HG03139 (cell line): ENCODE results near the gene CCDC7.
"Not testable (repeated sequence)": the region's sequence is repeated elsewhere in the genome, so short reads cannot be mapped to it uniquely, and the experiment has no call there.

Source experiments
- ATAC-seq: cut with Tn5 transposase; IDR thresholded peaks from one replicate; pipeline ENCODE4 v1.9.1; 2021; ENCODE audit not compliant: unreplicated experiment

Gene CCDC7

DNA sequence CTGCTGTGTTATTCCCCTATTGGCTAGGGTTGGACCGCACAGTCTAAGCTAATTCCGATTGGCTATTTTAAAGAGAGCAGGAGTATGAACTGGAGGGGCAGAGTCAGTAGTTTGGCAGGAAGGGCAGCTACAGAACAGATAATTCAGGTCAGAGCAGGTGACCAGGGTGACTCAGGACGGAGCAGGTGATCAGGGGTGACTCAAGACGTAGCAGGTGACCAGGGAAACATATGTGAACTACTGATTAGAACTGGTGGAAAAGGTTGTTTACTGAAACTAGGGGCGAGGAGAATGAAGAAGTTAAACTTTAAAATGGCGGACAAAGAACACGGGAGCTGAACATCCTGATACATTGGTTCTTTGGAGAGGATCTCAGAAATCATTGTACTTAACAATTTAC lies 102.3 kb downstream of the CCDC7 start:
- no peak for ATAC-seq

DNA sequence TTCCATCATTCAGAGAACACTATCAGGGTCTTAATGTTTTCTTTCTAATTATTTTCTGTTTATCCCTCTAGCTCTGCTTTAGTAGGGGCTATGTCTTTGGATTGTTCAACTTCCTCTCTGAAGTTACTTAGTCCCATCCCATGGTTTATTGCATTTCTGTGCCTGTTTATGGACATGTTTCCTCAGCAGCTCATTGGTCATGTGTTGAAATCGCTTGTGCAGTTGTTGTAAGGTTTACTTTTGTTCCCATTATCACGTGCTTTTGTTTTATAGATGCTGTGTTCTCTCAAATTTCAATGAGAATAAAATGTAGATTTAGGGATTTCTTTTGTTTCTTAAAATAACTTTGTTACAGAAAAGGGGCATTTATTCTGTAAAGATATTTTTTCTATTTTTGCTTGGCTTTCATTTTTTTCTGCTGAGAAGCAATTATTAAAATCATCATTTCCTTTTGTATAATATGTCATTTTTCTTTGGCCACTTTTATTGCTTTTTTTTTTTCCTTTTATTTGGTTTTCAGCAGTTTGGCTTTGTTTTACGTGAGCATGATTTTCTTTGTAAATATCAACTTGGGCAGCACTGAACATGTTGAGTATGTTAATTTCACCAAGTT lies 110.9 kb downstream of the CCDC7 start:
- ATAC-seq, result no peak

- ATAC-seq, result not testable (repeated sequence)
These were observed 116.8 kb downstream of the CCDC7 start for GRCh38 chr10:32562695-32563094.

- ATAC-seq, result no peak
These were observed 131.5 kb downstream of the CCDC7 start for GRCh38 chr10:32577448-32577847.

DNA sequence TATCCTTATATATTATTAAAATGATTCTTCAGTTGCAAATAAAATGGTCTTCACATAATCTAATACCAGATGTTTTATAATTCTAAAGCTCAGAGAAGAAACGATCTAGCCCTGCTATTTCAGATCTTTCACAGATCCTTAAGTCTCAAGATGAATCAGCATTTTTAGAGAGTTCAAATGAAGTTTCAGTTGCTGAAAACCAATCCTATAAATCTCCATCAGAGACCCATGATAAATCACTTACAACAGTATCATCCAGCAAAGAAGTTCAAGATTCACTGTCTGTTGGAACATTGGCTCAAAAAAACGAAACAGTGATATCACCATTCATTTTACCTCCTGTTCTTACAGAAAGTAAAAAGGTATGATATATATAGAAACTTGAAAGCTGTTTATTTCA lies 137.0 kb downstream of the CCDC7 start:
- ATAC-seq, result no peak

- ATAC-seq, result not testable (repeated sequence)
These were observed 152.1 kb downstream of the CCDC7 start for GRCh38 chr10:32598022-32598421.

DNA sequence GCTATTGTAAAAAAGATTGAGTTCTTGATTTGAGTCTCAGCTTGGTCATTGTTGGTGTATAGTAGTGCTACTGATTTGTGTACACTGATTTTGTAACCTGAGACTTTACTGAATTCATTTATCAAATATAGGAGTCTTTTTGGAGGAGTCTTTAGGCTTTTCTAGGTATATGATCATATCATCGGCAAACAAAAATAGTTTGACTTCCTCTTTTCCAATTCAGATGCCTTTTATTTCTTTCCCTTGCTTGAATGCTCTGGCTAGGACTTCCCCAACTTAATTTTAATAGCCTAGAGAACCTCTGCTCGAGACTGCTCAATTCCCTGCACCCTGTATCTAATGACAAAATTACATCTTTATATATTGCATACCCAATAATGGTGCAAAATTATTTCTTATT lies 154.4 kb downstream of the CCDC7 start:
- no peak for ATAC-seq

DNA sequence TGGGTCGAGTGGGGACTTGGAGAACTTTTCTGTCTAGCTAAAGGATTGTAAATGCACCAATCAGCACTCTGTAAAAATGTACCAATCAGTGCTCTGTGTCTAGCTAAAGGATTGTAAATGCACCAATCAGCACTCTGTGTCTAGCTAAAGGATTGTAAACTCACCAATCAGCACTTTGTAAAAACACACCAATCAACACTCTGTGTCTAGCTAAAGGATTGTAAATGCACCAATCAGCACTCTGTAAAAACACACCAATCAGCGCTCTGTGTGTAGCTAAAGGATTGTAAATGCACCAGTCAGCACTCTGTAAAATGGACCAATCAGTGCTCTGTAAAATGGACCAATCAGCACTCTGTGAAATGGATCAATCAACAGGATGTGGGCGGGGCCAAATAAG lies 155.6 kb downstream of the CCDC7 start:
- not testable (repeated sequence) for ATAC-seq

- ATAC-seq, result no peak
These were observed 159.8 kb downstream of the CCDC7 start for GRCh38 chr10:32605787-32606186.

DNA sequence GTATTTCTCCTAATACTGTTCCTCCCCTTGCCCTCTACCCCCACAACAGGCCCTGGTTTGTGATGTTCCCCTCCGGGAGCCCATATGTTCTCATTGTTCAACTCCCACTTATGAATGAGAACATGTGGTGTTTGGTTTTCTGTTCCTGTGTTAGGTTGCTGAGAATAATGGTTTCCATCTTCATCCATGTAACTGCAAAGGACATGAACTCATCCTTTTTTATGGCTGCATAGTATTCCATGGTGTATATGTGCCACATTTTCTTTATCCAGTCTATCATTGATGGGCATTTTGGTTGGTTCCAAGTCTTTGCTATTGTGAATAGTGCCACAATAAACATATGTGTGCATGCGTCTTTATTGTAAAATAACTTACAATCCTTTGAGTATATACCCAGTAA lies 164.6 kb downstream of the CCDC7 start:
- ATAC-seq, result not testable (repeated sequence)

DNA sequence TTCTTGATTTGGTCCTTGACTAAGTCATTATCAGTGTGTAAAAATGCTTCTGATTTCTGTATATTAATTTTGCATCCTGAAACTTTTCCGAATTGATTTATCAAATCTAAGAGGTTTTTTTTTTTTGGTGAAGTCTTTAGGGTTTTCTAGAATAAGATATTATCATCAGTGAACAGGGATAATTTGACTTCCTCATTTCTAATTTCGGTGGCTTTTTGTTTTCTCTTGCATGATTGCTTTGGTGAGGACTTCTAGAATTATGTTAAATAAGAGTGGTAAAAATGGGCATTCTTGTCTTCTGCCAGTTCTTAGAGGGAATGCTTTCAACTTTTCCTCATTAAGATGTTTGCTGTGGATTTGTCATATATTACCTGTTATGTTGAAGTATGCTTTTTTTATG lies 170.5 kb downstream of the CCDC7 start:
- no peak for ATAC-seq

GRCh38 chr10:32618482-32618881 lies 172.5 kb downstream of the CCDC7 start:
- ATAC-seq, result no peak

DNA sequence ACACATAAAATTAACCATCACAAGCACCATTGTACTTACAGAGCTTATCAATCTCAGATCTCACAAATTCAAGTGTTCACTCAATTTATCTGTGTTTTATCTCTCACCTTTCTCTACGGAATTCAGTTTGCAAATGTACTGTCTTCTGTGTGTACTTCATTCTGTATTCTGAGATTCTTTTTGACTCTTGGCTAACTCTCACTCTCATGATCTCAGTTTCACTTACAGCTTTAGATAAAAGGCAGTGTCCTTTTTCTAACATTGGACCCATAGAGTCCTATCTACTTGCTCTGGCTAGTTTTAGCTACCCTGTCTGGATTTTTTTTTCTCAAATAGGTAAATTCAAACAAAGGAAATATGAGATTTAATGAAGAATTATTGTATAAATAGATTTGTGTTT lies 176.0 kb downstream of the CCDC7 start:
- no peak for ATAC-seq

DNA sequence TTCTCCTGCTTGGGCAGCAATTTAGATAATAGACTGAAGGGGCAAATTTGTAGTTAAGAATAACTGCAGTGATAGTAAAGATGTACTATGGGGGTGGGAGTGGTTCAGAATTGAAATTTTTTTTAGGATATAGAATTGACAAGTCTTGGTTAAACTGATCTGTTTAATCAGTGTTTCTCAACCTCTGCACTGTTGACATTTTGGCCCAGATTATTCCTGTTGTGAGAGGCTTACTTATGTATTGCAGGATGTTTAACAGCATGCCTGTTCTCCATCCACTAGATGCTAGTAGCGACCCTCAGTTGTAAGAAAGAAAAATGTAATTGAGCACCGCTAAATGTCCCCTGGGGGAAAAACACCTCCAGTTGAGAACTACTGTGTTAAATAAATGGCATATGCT lies 176.5 kb downstream of the CCDC7 start:
- no peak for ATAC-seq

- no peak for ATAC-seq
These were observed 181.2 kb downstream of the CCDC7 start for GRCh38 chr10:32627183-32627582.

DNA sequence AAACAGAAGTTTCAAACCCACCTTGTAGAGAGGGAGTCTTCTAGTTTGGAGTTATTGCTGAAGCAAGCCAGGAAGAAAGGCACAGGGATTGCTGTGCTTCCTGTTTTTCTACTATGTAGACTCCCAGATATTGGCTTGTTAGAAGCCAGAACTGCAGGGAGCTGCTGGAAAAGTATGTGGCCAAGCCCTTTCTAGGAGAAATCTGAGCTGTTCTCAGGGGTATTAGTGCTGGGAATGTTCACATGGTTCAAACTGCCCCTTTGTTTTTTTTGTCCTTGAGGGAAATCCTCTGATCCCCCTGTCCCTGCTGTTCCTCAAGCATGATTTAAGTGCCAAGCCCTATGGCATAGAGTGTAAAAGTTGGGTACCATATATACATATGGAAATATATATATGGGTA lies 184.0 kb downstream of the CCDC7 start:
- ATAC-seq, result no peak

GRCh38 chr10:32646535-32646934 lies 200.6 kb downstream of the CCDC7 start:
- ATAC-seq, result no peak

- no peak for ATAC-seq
These were observed 204.3 kb downstream of the CCDC7 start for GRCh38 chr10:32650246-32650655.

DNA sequence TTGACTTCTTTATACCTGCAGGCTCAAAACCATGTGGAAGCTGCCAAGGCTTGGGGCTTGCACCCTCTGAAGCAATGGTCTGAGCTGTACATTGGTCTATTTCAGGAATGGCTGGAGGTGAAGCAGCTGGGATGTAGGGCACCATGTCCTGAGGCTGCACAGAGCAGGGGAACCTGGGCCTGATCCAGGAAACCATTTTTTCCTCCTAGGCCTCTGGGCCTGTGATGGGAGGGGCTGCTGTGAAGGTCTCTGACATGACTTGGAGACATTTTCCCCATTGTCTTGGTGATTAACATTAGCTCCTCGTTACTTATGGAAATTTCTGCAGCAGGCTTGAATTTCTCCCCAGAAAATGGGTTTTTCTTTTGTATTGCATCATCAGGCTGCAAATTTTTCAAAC lies 211.5 kb downstream of the CCDC7 start:
- not testable (repeated sequence) for ATAC-seq

- no peak for ATAC-seq
These were observed 215.4 kb downstream of the CCDC7 start for GRCh38 chr10:32661346-32661745.

- no peak for ATAC-seq
These were observed 235.0 kb downstream of the CCDC7 start for GRCh38 chr10:32680803-32681557.

DNA sequence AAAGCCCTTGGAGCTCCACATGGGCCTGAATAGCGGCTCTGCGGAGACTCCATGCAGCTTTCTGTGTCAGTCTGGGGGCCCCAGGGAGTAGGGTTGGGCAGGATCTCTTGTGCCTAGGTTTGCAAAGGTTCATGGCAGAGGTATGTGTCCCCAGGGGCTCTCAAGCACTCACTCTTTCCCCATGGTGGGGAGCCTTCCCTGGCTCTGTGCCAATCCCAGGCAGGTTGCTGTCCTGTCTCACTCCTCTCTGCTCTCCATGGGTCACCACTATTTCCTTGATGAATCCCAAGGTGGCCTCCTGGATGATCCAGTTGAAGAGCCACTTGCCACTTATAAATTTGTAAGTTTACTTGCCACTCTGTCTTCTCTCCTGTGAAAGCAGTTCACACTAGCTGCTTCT lies 238.4 kb downstream of the CCDC7 start:
- ATAC-seq, result no peak

DNA sequence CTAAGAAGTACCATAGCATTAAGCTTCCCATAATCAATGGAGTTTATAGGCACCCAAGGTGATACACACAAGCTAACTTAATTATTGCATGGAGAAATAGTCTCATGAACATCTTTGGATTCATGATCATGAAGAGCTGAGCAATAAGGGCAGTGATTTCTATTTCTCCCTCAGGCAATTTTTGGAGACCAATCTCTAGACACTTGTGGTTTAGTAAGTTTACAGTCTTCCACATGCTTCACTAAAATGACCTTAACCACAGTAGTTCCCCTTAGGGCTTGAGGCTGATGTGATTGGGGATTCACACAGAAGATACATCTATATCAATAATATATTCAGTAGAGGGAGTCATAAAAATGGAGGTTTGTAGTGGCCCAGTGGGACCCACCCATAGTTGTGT lies 241.2 kb downstream of the CCDC7 start:
- no peak for ATAC-seq
